ENCODE results near the gene MIOS. TPM values are rescaled to one million over a fixed set of nuclear protein-coding genes. Genes with fewer than 3 reads are reported as not detected.

Gene MIOS
- total RNA-seq, 4 donors from 2014 or later, result 8.4 to 41.9 (median 26.1) TPM

DNA sequence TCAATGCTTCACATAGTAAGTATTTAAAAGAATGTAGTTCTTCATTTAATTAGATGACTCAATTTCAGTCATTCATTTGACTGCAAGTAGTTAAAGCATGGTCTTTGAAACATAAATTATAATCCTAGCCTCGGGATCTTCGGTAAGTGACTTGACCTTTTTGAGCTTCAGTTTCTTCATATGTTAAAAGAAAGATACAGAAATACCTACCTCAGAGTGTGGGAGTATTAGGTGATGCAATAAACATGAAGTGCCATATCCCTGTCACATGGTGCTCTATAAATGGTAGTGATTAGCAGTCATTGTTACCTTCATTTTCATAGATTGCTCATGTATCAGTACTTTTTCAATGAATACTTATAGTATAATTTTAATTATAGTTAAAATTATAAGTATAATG lies 42.6 kb downstream of the MIOS start:
- in situ Hi-C loops (cut with MboI; ENCODE audit: low pct_ligation_motif_present in 1 of 4, low pct_unique_long_range_greater_than_20kb in 1 of 4, low sequenced_read_pairs in 3 of 4) (no loop called here), intact Hi-C loops (cut with DNase I; ENCODE audit: low total_unique reads) (no loop called here)
- Histone ChIP-seq H3K27me3 (no peaks in the 10 kb centered on the region), H3K9me3 (no peaks in the 10 kb centered on the region), H3K4me3 (no peak overlapping the region), H3K4me1 (no peaks in the 10 kb centered on the region), H3K36me3 (peaks cover 0 to 11% (median 0%) of the 10 kb centered on the region in 4 donors), H3K27ac (no peak overlapping the region)
- no peak for DNase-seq
- 94 to 100% methylated on average over 2 of the region's 2 CpGs for WGBS, 2 donors (ENCODE audit: low coverage in 1 of 2)
- TF ChIP-seq POLR2AphosphoS5 (IDR thresholded peaks at IDR 0.05), result no peak
- TF ChIP-seq, protein P1, sequence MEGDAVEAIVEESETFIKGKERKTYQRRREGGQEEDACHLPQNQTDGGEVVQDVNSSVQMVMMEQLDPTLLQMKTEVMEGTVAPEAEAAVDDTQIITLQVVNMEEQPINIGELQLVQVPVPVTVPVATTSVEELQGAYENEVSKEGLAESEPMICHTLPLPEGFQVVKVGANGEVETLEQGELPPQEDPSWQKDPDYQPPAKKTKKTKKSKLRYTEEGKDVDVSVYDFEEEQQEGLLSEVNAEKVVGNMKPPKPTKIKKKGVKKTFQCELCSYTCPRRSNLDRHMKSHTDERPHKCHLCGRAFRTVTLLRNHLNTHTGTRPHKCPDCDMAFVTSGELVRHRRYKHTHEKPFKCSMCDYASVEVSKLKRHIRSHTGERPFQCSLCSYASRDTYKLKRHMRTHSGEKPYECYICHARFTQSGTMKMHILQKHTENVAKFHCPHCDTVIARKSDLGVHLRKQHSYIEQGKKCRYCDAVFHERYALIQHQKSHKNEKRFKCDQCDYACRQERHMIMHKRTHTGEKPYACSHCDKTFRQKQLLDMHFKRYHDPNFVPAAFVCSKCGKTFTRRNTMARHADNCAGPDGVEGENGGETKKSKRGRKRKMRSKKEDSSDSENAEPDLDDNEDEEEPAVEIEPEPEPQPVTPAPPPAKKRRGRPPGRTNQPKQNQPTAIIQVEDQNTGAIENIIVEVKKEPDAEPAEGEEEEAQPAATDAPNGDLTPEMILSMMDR (IDR thresholded peaks at IDR 0.05), result no peak
- TF ChIP-seq EP300 (IDR thresholded peaks at IDR 0.05; ENCODE audit: low read depth), result no peak
- no peak for TF ChIP-seq POLR2A (IDR thresholded peaks at IDR 0.05)

DNA sequence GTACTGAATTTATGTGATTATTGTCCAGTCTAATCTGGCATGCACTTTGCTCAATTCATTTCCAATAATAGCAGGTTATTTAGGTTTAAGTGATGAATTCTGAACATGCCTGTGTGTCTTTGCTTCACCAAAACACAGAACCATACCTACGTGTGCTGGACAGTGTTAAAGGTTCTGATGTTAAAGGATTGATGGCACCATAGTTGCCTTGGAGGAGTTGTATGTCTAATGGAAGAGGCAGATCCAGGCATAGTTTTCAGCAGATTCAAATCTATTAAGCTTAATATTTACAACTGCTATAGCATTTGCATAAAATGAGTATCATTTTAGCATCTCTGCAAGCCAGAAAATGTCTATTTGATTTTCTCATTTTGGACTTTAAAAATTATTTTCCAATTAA lies 45.8 kb downstream of the MIOS start:
- TF ChIP-seq POLR2A (IDR thresholded peaks at IDR 0.05) (no peak), POLR2AphosphoS5 (IDR thresholded peaks at IDR 0.05) (no peak)
- TF ChIP-seq, protein P1 (IDR thresholded peaks at IDR 0.05), result no peak
- no peaks in the 10 kb centered on the region for H3K4me1 ChIP-seq
- H3K36me3 ChIP-seq, result peaks cover 0 to 6% (median 0%) of the 10 kb centered on the region in 4 donors
- in situ Hi-C loops (cut with MboI; ENCODE audit: low pct_ligation_motif_present in 1 of 4, low pct_unique_long_range_greater_than_20kb in 1 of 4, low sequenced_read_pairs in 3 of 4) (no loop called here), intact Hi-C loops (cut with DNase I; ENCODE audit: low total_unique reads) (no loop called here)
- H3K4me3 ChIP-seq, result no peak overlapping the region
- H3K27ac ChIP-seq, result no peak overlapping the region
- no peaks in the 10 kb centered on the region for H3K9me3 ChIP-seq
- no peaks in the 10 kb centered on the region for H3K27me3 ChIP-seq
- DNase-seq, result no peak
- WGBS, 2 donors (ENCODE audit: low coverage in 1 of 2), result 89 to 100% methylated on average over 1 of the region's 1 CpG

DNA sequence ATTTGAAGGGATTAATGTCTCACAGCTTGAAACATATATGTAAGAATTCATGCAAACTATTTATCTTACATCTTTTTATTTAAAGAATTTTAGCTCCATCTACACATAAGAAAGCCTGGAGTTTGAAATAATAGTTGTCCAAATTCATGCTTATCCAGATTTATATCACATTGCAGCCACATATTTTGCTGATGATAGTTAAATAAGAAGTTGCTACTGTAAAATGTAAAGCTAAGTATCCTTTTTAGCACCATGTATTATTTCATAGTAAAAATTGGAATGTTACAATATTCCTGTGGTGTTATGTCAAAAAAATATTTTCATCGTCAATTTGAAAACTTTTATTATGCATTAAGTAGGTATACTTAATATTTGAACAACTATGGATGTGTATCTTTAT lies 46.5 kb downstream of the MIOS start:
- in situ Hi-C loops (cut with MboI; ENCODE audit: low pct_ligation_motif_present in 1 of 4, low pct_unique_long_range_greater_than_20kb in 1 of 4, low sequenced_read_pairs in 3 of 4), result no loop called here
- 80 to 95% methylated on average over 1 of the region's 1 CpG for WGBS, 2 donors (ENCODE audit: low coverage in 1 of 2)
- TF ChIP-seq POLR2AphosphoS5 (IDR thresholded peaks at IDR 0.05) (no peak), POLR2A (IDR thresholded peaks at IDR 0.05) (no peak), EP300 (IDR thresholded peaks at IDR 0.05; ENCODE audit: low read depth) (no peak)
- TF ChIP-seq, protein P1 (IDR thresholded peaks at IDR 0.05), result no peak
- no peak overlapping the region for H3K27ac ChIP-seq
- H3K36me3 ChIP-seq, result peaks cover 0 to 6% (median 0%) of the 10 kb centered on the region in 4 donors
- intact Hi-C loops (cut with DNase I; ENCODE audit: low total_unique reads), result no loop called here
- DNase-seq, result no peak
- H3K9me3 ChIP-seq, result no peaks in the 10 kb centered on the region
- H3K4me3 ChIP-seq, result no peak overlapping the region
- no peaks in the 10 kb centered on the region for H3K27me3 ChIP-seq
- H3K4me1 ChIP-seq, result no peaks in the 10 kb centered on the region

DNA sequence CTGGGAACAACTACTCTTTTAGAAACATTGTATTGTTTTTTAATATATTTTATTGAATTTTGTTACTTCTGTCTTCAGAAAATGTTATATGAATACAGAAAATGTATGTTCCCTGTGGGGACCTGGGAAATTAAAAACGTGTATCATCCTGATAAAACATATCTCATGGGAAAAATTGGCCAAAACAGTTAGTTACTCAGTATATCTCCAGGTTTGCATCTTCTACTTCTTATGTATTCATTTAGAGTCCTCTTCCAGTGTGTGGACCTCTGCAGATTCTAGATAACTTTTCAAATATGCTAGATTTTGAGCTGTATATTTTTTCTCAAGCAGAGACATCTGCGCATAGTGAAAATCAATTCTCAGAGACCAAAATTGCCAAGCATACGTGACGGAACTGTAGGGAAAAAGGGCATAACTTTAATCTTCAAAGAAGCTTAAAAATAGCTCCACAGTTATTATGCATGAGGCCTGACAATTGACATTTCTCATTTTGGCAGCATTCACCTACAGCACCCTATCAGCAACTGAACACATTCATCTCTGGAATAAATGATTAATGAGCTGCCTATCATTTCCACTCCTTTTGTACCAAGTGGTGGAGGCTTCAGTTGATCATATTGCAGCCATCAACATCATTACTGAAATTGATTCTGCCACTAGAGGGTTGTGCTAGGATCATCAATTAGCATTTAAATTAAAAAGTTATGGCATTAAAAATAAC lies 47.5 kb downstream of the MIOS start:
- H3K4me1 ChIP-seq, result no peaks in the 10 kb centered on the region
- no peak overlapping the region for H3K27ac ChIP-seq
- H3K4me3 ChIP-seq, result no peak overlapping the region
- H3K27me3 ChIP-seq, result no peaks in the 10 kb centered on the region
- in situ Hi-C loops (cut with MboI; ENCODE audit: low pct_ligation_motif_present in 1 of 4, low pct_unique_long_range_greater_than_20kb in 1 of 4, low sequenced_read_pairs in 3 of 4) (no loop called here), intact Hi-C loops (cut with DNase I; ENCODE audit: low total_unique reads) (no loop called here)
- TF ChIP-seq, protein P1 (IDR thresholded peaks at IDR 0.05), result no peak
- TF ChIP-seq EP300 (IDR thresholded peaks at IDR 0.05; ENCODE audit: low read depth), result no peak
- no peak for TF ChIP-seq POLR2AphosphoS5 (IDR thresholded peaks at IDR 0.05)
- H3K36me3 ChIP-seq, result no peaks in the 10 kb centered on the region
- 82 to 93% methylated on average over 2 to 4 of the region's 4 CpGs for WGBS, 2 donors (ENCODE audit: low coverage in 1 of 2)
- H3K9me3 ChIP-seq, result no peaks in the 10 kb centered on the region
- DNase-seq, result no peak
